Measurements from ENCODE around the gene DNAH17.

DNAH17 gene

DNA sequence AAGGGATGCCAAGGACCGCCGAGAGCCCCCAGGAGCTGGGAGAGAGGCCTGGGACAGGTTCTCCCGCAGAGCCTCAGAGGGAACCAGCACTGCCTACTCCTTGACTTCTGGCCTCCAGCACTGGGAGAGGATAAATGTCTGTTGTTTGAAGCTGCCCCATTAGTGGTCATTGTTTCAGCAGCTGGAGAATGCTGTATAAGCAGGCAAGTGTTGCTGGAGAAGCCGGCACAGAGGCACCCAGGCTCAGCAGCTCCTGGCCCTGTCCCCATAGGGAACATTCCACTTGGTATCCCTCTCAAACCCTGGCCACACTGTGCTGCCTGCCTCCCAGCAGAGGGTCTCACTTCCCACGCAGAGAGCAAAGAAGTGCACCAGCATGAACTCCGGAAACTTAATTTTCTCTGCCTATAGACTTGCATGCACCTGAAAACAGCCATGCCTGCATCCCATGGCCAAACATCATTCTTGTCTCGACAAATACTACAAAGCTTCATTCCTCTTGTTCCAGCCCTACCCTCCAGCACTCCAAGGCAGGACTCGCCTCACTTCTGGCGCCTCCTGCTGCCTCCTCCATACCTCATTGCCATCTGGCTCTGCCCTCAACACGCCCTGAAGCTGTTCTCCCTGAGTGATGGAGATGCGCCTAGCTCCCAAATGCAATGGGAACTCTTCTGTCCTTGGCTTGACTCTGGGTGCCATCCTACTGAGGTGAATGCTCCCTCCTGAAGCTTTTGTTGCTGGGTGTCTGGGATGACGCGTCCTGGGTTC, 88.1 kb downstream of the DNAH17 start:
- H3K4me3 ChIP-seq (ENCODE audit: low read depth, low read length): no peak overlapping the region
- TF ChIP-seq, protein P1, sequence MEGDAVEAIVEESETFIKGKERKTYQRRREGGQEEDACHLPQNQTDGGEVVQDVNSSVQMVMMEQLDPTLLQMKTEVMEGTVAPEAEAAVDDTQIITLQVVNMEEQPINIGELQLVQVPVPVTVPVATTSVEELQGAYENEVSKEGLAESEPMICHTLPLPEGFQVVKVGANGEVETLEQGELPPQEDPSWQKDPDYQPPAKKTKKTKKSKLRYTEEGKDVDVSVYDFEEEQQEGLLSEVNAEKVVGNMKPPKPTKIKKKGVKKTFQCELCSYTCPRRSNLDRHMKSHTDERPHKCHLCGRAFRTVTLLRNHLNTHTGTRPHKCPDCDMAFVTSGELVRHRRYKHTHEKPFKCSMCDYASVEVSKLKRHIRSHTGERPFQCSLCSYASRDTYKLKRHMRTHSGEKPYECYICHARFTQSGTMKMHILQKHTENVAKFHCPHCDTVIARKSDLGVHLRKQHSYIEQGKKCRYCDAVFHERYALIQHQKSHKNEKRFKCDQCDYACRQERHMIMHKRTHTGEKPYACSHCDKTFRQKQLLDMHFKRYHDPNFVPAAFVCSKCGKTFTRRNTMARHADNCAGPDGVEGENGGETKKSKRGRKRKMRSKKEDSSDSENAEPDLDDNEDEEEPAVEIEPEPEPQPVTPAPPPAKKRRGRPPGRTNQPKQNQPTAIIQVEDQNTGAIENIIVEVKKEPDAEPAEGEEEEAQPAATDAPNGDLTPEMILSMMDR (IDR thresholded peaks at IDR 0.05; ENCODE audit: control insufficient read depth, extremely low read depth, insufficient read depth): no peak
- DNase-seq (ENCODE audit: low read depth): no peak

DNA sequence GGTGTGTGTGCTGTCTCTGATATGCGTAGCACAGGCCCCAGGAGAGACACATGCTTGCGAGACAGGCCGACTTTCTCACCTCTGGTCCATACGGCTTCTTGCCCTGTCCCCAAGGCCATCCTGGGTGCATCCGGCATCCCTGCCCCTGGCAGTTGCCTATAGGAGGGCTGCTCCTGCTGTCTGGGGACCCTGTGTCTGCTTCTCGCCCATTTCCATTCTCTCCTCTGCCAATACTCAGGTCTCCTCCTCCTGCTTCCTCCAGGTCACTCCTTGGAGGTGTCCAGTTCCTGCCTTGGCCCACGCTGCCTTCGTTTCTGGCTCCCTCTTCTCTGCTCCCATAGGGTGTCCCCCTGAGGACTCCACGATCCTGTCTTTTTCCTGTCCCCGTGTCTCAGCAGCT, 89.0 kb downstream of the DNAH17 start:
- DNase-seq (ENCODE audit: low read depth): no peak
- no peak overlapping the region for H3K4me3 ChIP-seq (ENCODE audit: low read depth, low read length)
- TF ChIP-seq, protein P1 (IDR thresholded peaks at IDR 0.05; ENCODE audit: control insufficient read depth, extremely low read depth, insufficient read depth): no peak

DNA sequence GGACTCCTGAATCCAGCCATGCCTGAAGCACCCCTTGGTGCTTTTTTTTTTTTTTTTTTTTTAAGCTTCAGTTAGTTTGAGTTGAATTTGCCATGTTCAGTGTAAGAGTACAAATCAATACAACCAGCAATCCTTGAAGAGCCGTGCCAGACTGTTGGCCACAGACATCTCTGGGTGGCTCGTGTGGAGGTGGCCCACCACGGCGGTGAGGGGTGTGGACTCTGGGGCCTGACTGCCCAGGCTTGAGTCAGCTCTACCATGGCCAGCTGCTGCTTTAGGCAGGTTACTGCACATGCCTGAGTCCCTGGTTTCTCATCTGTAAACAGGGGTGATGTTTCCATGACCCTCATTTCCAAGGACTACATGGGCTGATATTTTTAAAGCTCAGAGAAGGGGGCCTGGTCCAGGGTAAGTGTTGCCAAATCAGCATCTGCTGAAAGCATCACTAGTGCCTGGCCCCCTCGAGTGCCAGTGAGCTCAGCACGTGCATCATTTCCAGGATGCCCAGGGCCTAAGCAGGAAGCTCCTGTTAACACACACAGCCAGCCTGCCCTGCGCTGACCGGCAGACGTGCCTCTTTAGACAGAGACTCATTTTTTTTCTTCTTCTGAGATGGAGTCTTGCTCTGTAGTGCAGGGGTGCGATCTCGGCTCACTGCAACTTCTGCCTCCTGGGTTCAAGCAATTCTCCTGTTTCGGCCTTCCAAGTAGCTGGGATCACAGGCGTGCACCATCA, 90.1 kb downstream of the DNAH17 start:
- no peak for DNase-seq (ENCODE audit: low read depth)
- TF ChIP-seq, protein P1 (IDR thresholded peaks at IDR 0.05; ENCODE audit: control insufficient read depth, extremely low read depth, insufficient read depth): no peak
- H3K4me3 ChIP-seq (ENCODE audit: low read depth, low read length): no peak overlapping the region

DNA sequence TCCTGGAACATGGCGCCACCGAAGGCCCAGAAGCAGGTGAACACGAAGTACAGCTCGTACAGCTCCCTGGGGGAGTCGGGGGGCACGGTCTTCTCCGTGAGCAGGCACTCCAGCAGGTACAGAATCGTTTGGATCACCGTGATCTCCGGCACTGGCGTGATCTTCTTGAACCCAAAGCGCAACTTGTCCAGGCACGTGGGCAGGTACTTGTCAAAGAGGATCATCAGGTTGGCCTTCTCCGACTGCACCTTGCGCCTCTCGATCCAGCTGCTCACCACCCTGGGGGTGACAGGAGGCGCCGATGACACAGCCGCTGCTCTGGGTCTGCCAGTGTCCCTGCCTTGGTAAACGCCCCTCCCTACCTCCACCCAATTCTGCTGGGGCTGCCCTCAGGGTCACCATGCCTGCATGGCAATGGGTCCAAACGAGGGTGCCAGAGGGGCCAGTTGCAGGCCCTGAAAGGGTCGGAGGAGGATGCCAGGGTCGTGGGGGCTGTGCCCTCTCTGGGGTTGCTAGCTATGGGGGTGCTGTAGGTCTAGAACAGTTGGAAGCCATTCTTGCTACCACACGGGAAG, 90.9 kb downstream of the DNAH17 start:
- TF ChIP-seq, protein P1 (IDR thresholded peaks at IDR 0.05; ENCODE audit: control insufficient read depth, extremely low read depth, insufficient read depth): no peak
- DNase-seq (ENCODE audit: low read depth): no peak
- H3K4me3 ChIP-seq (ENCODE audit: low read depth, low read length): no peak overlapping the region

DNA sequence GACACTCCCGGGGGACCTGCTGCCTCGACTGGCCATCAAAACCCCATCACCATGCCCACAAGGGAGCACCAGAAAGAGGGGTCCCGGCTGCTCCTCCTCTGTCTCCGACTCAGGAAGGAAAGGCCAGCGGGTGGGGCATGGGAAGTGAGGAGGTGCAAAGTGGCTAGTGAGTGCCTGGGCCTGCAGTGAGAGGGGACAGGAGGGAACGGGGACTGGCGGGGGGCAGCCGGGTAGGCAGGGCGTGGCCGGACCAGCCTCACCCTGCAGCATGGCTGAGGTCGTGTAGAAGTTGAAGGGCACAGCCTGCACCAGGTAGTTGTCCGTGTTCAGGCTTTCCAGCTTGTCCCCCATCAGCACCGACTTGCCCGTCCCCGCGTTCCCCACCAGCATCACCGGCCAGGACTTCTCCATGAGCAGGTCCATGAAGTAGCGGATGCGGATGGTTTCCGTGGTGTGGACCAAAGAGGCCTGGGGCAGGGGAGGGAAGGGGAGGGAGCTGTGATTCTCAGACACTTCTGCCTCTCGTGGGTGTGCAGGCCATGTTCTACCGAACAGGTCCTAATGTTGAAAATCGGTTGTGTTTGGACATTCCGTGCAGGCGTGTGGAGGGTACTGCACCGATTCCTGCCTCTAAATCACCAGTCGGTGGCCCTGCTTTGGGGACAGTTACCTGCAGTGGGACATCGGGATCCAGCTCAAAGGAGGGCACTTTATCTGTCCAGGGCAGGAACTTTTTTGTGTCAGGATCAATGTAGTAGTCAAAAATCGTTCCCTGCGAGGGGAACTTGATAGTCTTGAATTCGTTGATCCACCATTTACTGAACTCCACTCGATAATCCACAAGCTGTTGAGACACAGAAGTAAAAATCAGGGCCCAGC, 91.7 kb downstream of the DNAH17 start:
- no peak overlapping the region for H3K4me3 ChIP-seq (ENCODE audit: low read depth, low read length)
- TF ChIP-seq, protein P1 (IDR thresholded peaks at IDR 0.05; ENCODE audit: control insufficient read depth, extremely low read depth, insufficient read depth): no peak
- DNase-seq (ENCODE audit: low read depth): no peak

Measured in LNCaP clone FGC (cell line).